Keratinocyte (primary cell): ENCODE measurements around the gene IDS. TPM values are rescaled to one million over a fixed set of nuclear protein-coding genes. Genes with fewer than 3 reads are reported as not detected.
"Not testable (repeated sequence)": the region's sequence is repeated elsewhere in the genome, so short reads cannot be mapped to it uniquely, and the experiment has no call there.

Experiments used
- DNase-seq: peaks from one replicate; pipeline ENCODE4 v3.0.0-alpha.2; 2011; ENCODE audit warnings: low read depth, missing footprints, low spot score
- FAIRE-seq: peaks from 2 replicates; lab custom pipeline; 2011; peaks lifted over from hg19 to GRCh38; lab: Jason Lieb, UNC
- H2AFZ ChIP-seq: 2 replicates; pipeline ENCODE4 v1.6.0; 2012; ENCODE audit warnings: low read length, control low read depth, inconsistent platforms; ENCODE audit not compliant: control insufficient read depth
- H3K27ac ChIP-seq: 2 replicates; pipeline ENCODE4 v1.5.1; 2011; ENCODE audit warnings: low read length; ENCODE audit not compliant: control insufficient read depth, insufficient read depth
- H3K27me3 ChIP-seq: 3 replicates; pipeline ENCODE4 v1.6.0; 2011; ENCODE audit warnings: low read length; ENCODE audit not compliant: control insufficient read depth, insufficient read depth; ENCODE audit errors: extremely low read depth
- H3K36me3 ChIP-seq, 2 experiments: 2 replicates in 1 of 2; 3 replicates in 1 of 2; pipeline ENCODE4 v1.5.1; 2011; ENCODE audit warnings: low read length in 2 of 2, mild to moderate bottlenecking in 1 of 2; ENCODE audit not compliant: control insufficient read depth in 2 of 2, insufficient read depth in 2 of 2; ENCODE audit errors: extremely low read depth in 1 of 2
- H3K4me1 ChIP-seq: 3 replicates; pipeline ENCODE4 v1.5.1; 2011; ENCODE audit warnings: low read length; ENCODE audit not compliant: control insufficient read depth, insufficient read depth; ENCODE audit errors: extremely low read depth
- H3K4me2 ChIP-seq: 3 replicates; pipeline ENCODE4 v1.6.0; 2011; ENCODE audit warnings: low read depth, low read length; ENCODE audit not compliant: control insufficient read depth, insufficient read depth; ENCODE audit errors: extremely low read depth
- H3K4me3 ChIP-seq, 3 experiments: fragments of 200-600 bp in 1 of 3; sonication (generic) in 1 of 3; 2 replicates in 2 of 3; 3 replicates in 1 of 3; pipeline ENCODE4 v1.5.1; 2011 to 2016; ENCODE audit warnings: low read length in 3 of 3, mild to moderate bottlenecking in 3 of 3, control low read depth in 2 of 3, inconsistent platforms in 1 of 3, low read depth in 1 of 3, mixed read lengths in 1 of 3, mixed run types in 1 of 3, moderate library complexity in 1 of 3; ENCODE audit not compliant: control insufficient read depth in 2 of 3, insufficient read depth in 2 of 3; ENCODE audit errors: extremely low read depth in 1 of 3
- H3K79me2 ChIP-seq: 2 replicates; pipeline ENCODE4 v1.6.0; 2012; ENCODE audit warnings: low read length; ENCODE audit not compliant: control insufficient read depth, insufficient read depth
- H3K9ac ChIP-seq: 3 replicates; pipeline ENCODE4 v1.6.0; 2011; ENCODE audit warnings: low read length; ENCODE audit not compliant: control insufficient read depth, insufficient read depth; ENCODE audit errors: extremely low read depth
- H3K9me1 ChIP-seq: 3 replicates; pipeline ENCODE4 v1.6.0; 2011; ENCODE audit warnings: low read length; ENCODE audit not compliant: control insufficient read depth, insufficient read depth; ENCODE audit errors: extremely low read depth
- H3K9me3 ChIP-seq: 2 replicates; pipeline ENCODE4 v1.5.1; 2012; ENCODE audit warnings: low read depth, low read length; ENCODE audit not compliant: control insufficient read depth
- H4K20me1 ChIP-seq: 3 replicates; pipeline ENCODE4 v1.6.0; 2011; ENCODE audit warnings: low read length; ENCODE audit not compliant: control insufficient read depth, insufficient read depth; ENCODE audit errors: extremely low read depth
- CTCF ChIP-seq, 3 experiments: IDR thresholded peaks in 1 of 3; conservative IDR thresholded peaks in 1 of 3; optimal IDR thresholded peaks in 1 of 3; 2 replicates in 2 of 3; 3 replicates in 1 of 3; pipeline versions ENCODE3 to v1.5.1; 2011; ENCODE audit warnings: low read length in 3 of 3, mild to moderate bottlenecking in 3 of 3, moderate library complexity in 2 of 3, control low read depth in 1 of 3, inconsistent platforms in 1 of 3; ENCODE audit not compliant: insufficient read depth in 2 of 3; ENCODE audit errors: extremely low read depth in 1 of 3
- EZH2 ChIP-seq: IDR thresholded peaks from one replicate; pipeline ENCODE4 v1.6.1; 2012; ENCODE audit warnings: inconsistent platforms, mild to moderate bottlenecking, low read length, moderate library complexity
- dilution Hi-C: fragments of 300-500 bp; cut with MboI; formaldehyde crosslinking; loops from one replicate; pipeline ENCODE4 v1.7.0; 2020; ENCODE audit warnings: low sequenced_read_pairs; ENCODE audit not compliant: extremely low pct_ligation_motif_present
- polyA plus RNA-seq, 5 experiments: library from polyadenylated mRNA; depleted of rRNA in 3 of 5; stranded (reverse) in 3 of 5; stranded (forward) in 1 of 5; unstranded in 1 of 5; fragments of >200 nt; gene quantifications; 1 replicate in 1 of 5; 2 replicates in 3 of 5; 3 replicates in 1 of 5; pipeline versions ENCODE4 v1.2.1 to v1.2.3, GENCODE V29; 2011 to 2012; ENCODE audit warnings: missing spikeins in 2 of 5, low read depth in 1 of 5, low replicate concordance in 1 of 5

IDS gene
- polyA plus RNA-seq, 1 donor (not counting 4 experiments of a cell fraction or from before 2014, with no cell fraction given) = 59.7 TPM

- no peak for FAIRE-seq
Observed at GRCh38 chrX:149540131-149540620, 35.1 kb upstream of the IDS start.

GRCh38 chrX:149539283-149540130 lies 34.4 kb upstream of the IDS start:
- H3K36me3 ChIP-seq = no peaks in the 10 kb centered on the region
- no peaks in the 10 kb centered on the region for H3K27me3 ChIP-seq
- FAIRE-seq = peak; percentile 57
- H3K27ac ChIP-seq = peak overlapping the region; percentile 49
- peak; percentile 69 for DNase-seq
- no peaks in the 10 kb centered on the region for H4K20me1 ChIP-seq
- H3K9me3 ChIP-seq = no peaks in the 10 kb centered on the region
- peak overlapping the region; percentile 56 for H3K4me2 ChIP-seq
- H3K4me3 ChIP-seq = peak overlapping the region; percentile 20 to 44 (median 25)
- H3K9me1 ChIP-seq = no peaks in the 10 kb centered on the region
- H3K9ac ChIP-seq = peak overlapping the region; percentile 54
- TF ChIP-seq CTCF (optimal IDR thresholded peaks at IDR 0.05 in 1 of 3, IDR thresholded peaks at IDR 0.05 in 1 of 3, conservative IDR thresholded peaks at IDR 0.05 in 1 of 3; ENCODE audit: extremely low read depth in 1 of 3, insufficient read depth in 2 of 3, low read length in 3 of 3) = no peak
- no peak for TF ChIP-seq EZH2
- no peaks in the 10 kb centered on the region for H3K79me2 ChIP-seq
- peaks cover 5% of the 10 kb centered on the region for H3K4me1 ChIP-seq
- peak overlapping the region; percentile 46 for H2AFZ ChIP-seq
- dilution Hi-C loops = no loop called here

More at GRCh38 chrX:149540131-149540620, 35.1 kb upstream of the IDS start:
- no peaks in the 10 kb centered on the region for H3K9me1 ChIP-seq
- H4K20me1 ChIP-seq = no peaks in the 10 kb centered on the region
- H3K27me3 ChIP-seq = no peaks in the 10 kb centered on the region
- peak overlapping the region; percentile 78 for H3K27ac ChIP-seq
- H3K9ac ChIP-seq = peak overlapping the region; percentile 72
- dilution Hi-C loops = no loop called here
- peak overlapping the region; percentile 30 for H2AFZ ChIP-seq
- DNase-seq = no peak
- H3K79me2 ChIP-seq = no peaks in the 10 kb centered on the region
- no peaks in the 10 kb centered on the region for H3K36me3 ChIP-seq
- H3K4me1 ChIP-seq = peaks cover 5% of the 10 kb centered on the region
- H3K9me3 ChIP-seq = no peaks in the 10 kb centered on the region
- TF ChIP-seq CTCF (optimal IDR thresholded peaks at IDR 0.05 in 1 of 3, IDR thresholded peaks at IDR 0.05 in 1 of 3, conservative IDR thresholded peaks at IDR 0.05 in 1 of 3; ENCODE audit: extremely low read depth in 1 of 3, insufficient read depth in 2 of 3, low read length in 3 of 3) = no peak
- no peak for TF ChIP-seq EZH2
- peak overlapping the region; percentile 62 to 80 (median 77) for H3K4me3 ChIP-seq
- H3K4me2 ChIP-seq = peak overlapping the region; percentile 75

GRCh38 chrX:149537474-149537873 lies 32.4 kb upstream of the IDS start:
- H3K4me2 ChIP-seq, H3K9me3 ChIP-seq, H3K4me3 ChIP-seq, DNase-seq, H3K4me1 ChIP-seq, H3K9ac ChIP-seq, H2AFZ ChIP-seq, H4K20me1 ChIP-seq, H3K79me2 ChIP-seq, dilution Hi-C loops, H3K27me3 ChIP-seq, H3K27ac ChIP-seq, FAIRE-seq, H3K9me1 ChIP-seq, H3K36me3 ChIP-seq: not testable (repeated sequence)
